Endothelial cell of umbilical vein (primary cell): ENCODE results near the gene TUBB4A. TPM values are rescaled to one million over a fixed set of nuclear protein-coding genes. Genes with fewer than 3 reads are reported as not detected.

Source experiments
- BruUV-seq: library from RNA; stranded (reverse); fragments of 400-500 nt; replicated peaks from 2 replicates; lab custom pipeline; 2021; lab: Mats Ljungman, UMichigan
- CTCF ChIA-PET: fragments of 300-600, 350-600 bp; sonication (Branson Sonifier 250); formaldehyde crosslinking; loops from one replicate; lab custom pipeline; 2021; ENCODE audit warnings: antibody characterized with exemption, inconsistent platforms; lab: Charles Lee
- POLR2A ChIA-PET: fragments of 300-600, 350-600 bp; sonication (Branson Sonifier 250); formaldehyde crosslinking; loops from one replicate; lab custom pipeline; 2021; ENCODE audit warnings: antibody characterized with exemption, inconsistent platforms; lab: Charles Lee
- DNase-seq: peaks from one replicate; pipeline ENCODE4 v3.0.0-alpha.2; 2011; ENCODE audit warnings: low read depth, low spot score
- FAIRE-seq: peaks from 2 replicates; lab custom pipeline; 2011; peaks lifted over from hg19 to GRCh38; lab: Jason Lieb, UNC
- H2AFZ ChIP-seq: 2 replicates; pipeline ENCODE4 v1.6.0; 2012; ENCODE audit warnings: low read depth, low read length, control low read depth, inconsistent platforms
- H3K27ac ChIP-seq: 2 replicates; pipeline ENCODE4 v1.5.1; 2011; ENCODE audit warnings: low read depth, mild to moderate bottlenecking, control low read depth, low read length, moderate library complexity; ENCODE audit not compliant: insufficient read depth
- H3K27me3 ChIP-seq, 2 experiments: 2 replicates each; pipeline versions ENCODE4 v1.6.0 to v1.6.1; 2011; ENCODE audit warnings: low read length in 2 of 2, mixed read lengths in 1 of 2; ENCODE audit not compliant: control insufficient read depth in 2 of 2, insufficient read depth in 2 of 2
- H3K36me3 ChIP-seq, 2 experiments: 2 replicates in 1 of 2; 3 replicates in 1 of 2; pipeline ENCODE4 v1.5.1; 2011; ENCODE audit warnings: low read length in 2 of 2, mild to moderate bottlenecking in 1 of 2, moderate library complexity in 1 of 2; ENCODE audit not compliant: control insufficient read depth in 2 of 2, insufficient read depth in 2 of 2; ENCODE audit errors: extremely low read depth in 1 of 2
- H3K4me1 ChIP-seq: 3 replicates; pipeline ENCODE4 v1.5.1; 2011; ENCODE audit warnings: mild to moderate bottlenecking, low read length; ENCODE audit not compliant: control insufficient read depth, insufficient read depth; ENCODE audit errors: extremely low read depth
- H3K4me2 ChIP-seq: 2 replicates; pipeline ENCODE4 v1.6.1; 2011; ENCODE audit warnings: low read length, control low read depth, mixed read lengths; ENCODE audit not compliant: insufficient read depth
- H3K4me3 ChIP-seq, 3 experiments: fragments of 200-600 bp in 1 of 3; sonication (generic), shearing (Covaris generic) in 1 of 3; replicated peaks in 1 of 3; 2 replicates each; pipeline ENCODE4 v1.5.1; 2011 to 2016; ENCODE audit warnings: control low read depth in 3 of 3, low read length in 3 of 3, mild to moderate bottlenecking in 2 of 3, inconsistent platforms in 1 of 3, low read depth in 1 of 3, moderate library complexity in 1 of 3; ENCODE audit not compliant: insufficient read depth in 1 of 3
- H3K79me2 ChIP-seq: 2 replicates; pipeline ENCODE4 v1.6.0; 2012; ENCODE audit warnings: low read length, inconsistent platforms; ENCODE audit not compliant: control insufficient read depth, insufficient read depth
- H3K9ac ChIP-seq: replicated peaks from 2 replicates; pipeline ENCODE3; 2011; ENCODE audit warnings: low read length, control low read depth; ENCODE audit not compliant: insufficient read depth; ENCODE audit errors: extremely low read depth
- H3K9me1 ChIP-seq: replicated peaks from 3 replicates; pipeline ENCODE4 v1.6.0; 2011; ENCODE audit warnings: mild to moderate bottlenecking, low read length; ENCODE audit not compliant: control insufficient read depth, insufficient read depth; ENCODE audit errors: extremely low read depth
- H3K9me3 ChIP-seq: replicated peaks from 2 replicates; pipeline ENCODE4 v1.5.1; 2012; ENCODE audit warnings: low read length, inconsistent platforms; ENCODE audit not compliant: control insufficient read depth, insufficient read depth
- H4K20me1 ChIP-seq: replicated peaks from 2 replicates; pipeline ENCODE3; 2011; ENCODE audit warnings: mild to moderate bottlenecking, low read length; ENCODE audit not compliant: control insufficient read depth, insufficient read depth; ENCODE audit errors: extremely low read depth
- FOS ChIP-seq: IDR thresholded peaks from 2 replicates; pipeline ENCODE4 v1.6.1; 2011; ENCODE audit warnings: mild to moderate bottlenecking, low read length, moderate library complexity, borderline replicate concordance; ENCODE audit not compliant: insufficient read depth
- GATA2 ChIP-seq: IDR thresholded peaks from 2 replicates; pipeline ENCODE4 v1.7.0; 2011; ENCODE audit warnings: low read depth, mild to moderate bottlenecking, moderate library complexity, mixed read lengths, low read length; ENCODE audit not compliant: insufficient read length, insufficient read depth
- JUN ChIP-seq: IDR thresholded peaks from 2 replicates; pipeline ENCODE4 v1.6.1; 2011; ENCODE audit warnings: borderline replicate concordance, low read depth; ENCODE audit not compliant: insufficient read length, insufficient read depth
- POLR2A ChIP-seq: IDR thresholded peaks from 2 replicates; pipeline ENCODE4 v1.6.1; 2012; ENCODE audit warnings: low read depth, mild to moderate bottlenecking, control low read depth, low read length
- POLR2AphosphoS5 ChIP-seq: IDR thresholded peaks from 2 replicates; pipeline ENCODE4 v1.6.1; 2012; ENCODE audit warnings: low read depth, mild to moderate bottlenecking, control low read depth, low read length, moderate library complexity; ENCODE audit not compliant: insufficient read depth
- dilution Hi-C: fragments of 300-500 bp; cut with MboI; formaldehyde crosslinking; loops from one replicate; pipeline ENCODE4 v1.15.0; 2019; ENCODE audit warnings: low sequenced_read_pairs; ENCODE audit not compliant: extremely low pct_ligation_motif_present
- intact Hi-C: fragments of 100-400 bp; cut with micrococcal nuclease; formaldehyde crosslinking; loops from one replicate; pipeline ENCODE4 v1.10.0; 2022
- polyA plus RNA-seq, 4 experiments: library from polyadenylated mRNA; depleted of rRNA in 3 of 4; stranded (reverse) in 3 of 4; unstranded in 1 of 4; fragments of >200 nt; gene quantifications; 2 replicates each; pipeline versions ENCODE4 v1.2.1 to v1.2.3, GENCODE V29; 2011 to 2012; ENCODE audit warnings: missing spikeins in 1 of 4
- total RNA-seq: library from RNA; stranded (reverse); gene quantifications from 2 replicates; pipeline ENCODE4 v1.2.3, GENCODE V29; 2021
- TF ChIP-seq, protein P1 (sequence below): IDR thresholded peaks from 2 replicates; pipeline ENCODE4 v1.6.1; 2011; ENCODE audit not compliant: insufficient read depth, insufficient read length

Gene TUBB4A
- total and polyA plus RNA-seq, 2 donors (not counting 3 experiments of a cell fraction or from before 2014, with no cell fraction given): not detected

- Histone ChIP-seq H2AFZ (no peak overlapping the region), H3K36me3 (no peaks in the 10 kb centered on the region), H3K4me2 (no peak overlapping the region), H3K27me3 (peaks cover 8 to 16% of the 10 kb centered on the region in 2 experiments), H4K20me1 (no peaks in the 10 kb centered on the region), H3K4me1 (peaks cover under 1% of the 10 kb centered on the region), H3K9ac (no peak overlapping the region), H3K27ac (no peak overlapping the region), H3K9me3 (no peaks in the 10 kb centered on the region), H3K79me2 (no peaks in the 10 kb centered on the region), H3K4me3 (no peak overlapping the region), H3K9me1 (no peaks in the 10 kb centered on the region)
- CTCF ChIA-PET: no interaction called here
- DNase-seq: no peak
- dilution Hi-C loops: no loop called here
- intact Hi-C loops: no loop called here
- no peak for FAIRE-seq
- POLR2A ChIA-PET: no interaction called here
- no TSS peak for BruUV-seq
- TF ChIP-seq POLR2AphosphoS5 (no peak), FOS (no peak), GATA2 (no peak), POLR2A (no peak), JUN (no peak)
- TF ChIP-seq, protein P1, sequence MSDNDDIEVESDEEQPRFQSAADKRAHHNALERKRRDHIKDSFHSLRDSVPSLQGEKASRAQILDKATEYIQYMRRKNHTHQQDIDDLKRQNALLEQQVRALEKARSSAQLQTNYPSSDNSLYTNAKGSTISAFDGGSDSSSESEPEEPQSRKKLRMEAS: no peak
Observed at GRCh38 chr19:6465663-6466062, 36.4 kb downstream of the TUBB4A start.

DNA sequence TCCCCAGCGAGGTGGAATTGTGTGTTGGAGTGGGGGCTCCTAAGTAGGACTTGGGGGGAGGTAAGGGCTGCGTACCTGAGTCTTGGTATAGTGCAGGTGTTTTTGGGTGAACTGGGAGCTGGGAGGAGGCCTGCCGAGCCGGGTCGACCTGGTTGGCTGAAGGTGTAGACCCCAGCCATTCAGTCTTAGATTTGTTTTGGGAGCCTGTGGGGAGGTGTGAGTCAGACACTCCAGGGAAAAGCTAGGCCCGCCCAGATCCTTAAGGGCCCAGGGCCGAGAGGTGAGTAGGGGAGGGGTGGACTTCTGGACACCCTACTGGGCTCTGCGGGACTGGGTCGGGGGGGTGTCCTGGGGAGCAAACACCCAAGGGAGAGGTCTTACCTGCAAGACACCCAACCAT, 37.1 kb downstream of the TUBB4A start:
- CTCF ChIA-PET: no interaction called here
- Histone ChIP-seq H3K4me1 (peaks cover 2% of the 10 kb centered on the region), H3K9me3 (no peaks in the 10 kb centered on the region), H3K4me2 (no peak overlapping the region), H2AFZ (no peak overlapping the region), H3K9ac (no peak overlapping the region), H3K9me1 (no peaks in the 10 kb centered on the region), H3K79me2 (no peaks in the 10 kb centered on the region), H3K27ac (no peak overlapping the region), H3K27me3 (peaks cover 8 to 16% of the 10 kb centered on the region in 2 experiments), H3K4me3 (no peak overlapping the region), H4K20me1 (no peaks in the 10 kb centered on the region), H3K36me3 (no peaks in the 10 kb centered on the region)
- no peak for DNase-seq
- no peak for FAIRE-seq
- POLR2A ChIA-PET: no interaction called here
- BruUV-seq: no TSS peak
- TF ChIP-seq POLR2A (no peak), GATA2 (no peak), FOS (no peak), POLR2AphosphoS5 (no peak)
- dilution Hi-C loops: no loop called here
- intact Hi-C loops: no loop called here
